HepG2 (cell line): ENCODE measurements around the gene RBM28. TPM values are rescaled to one million over a fixed set of nuclear protein-coding genes. Genes with fewer than 3 reads are reported as not detected.

Experiments used
- BCL3 ChIP-seq: sonication (generic); formaldehyde crosslinking; IDR thresholded peaks from 2 replicates; pipeline ENCODE4 v1.5.1; 2020; ENCODE audit warnings: mild to moderate bottlenecking, missing genetic modification reagents, moderate library complexity
- BHLHE40 ChIP-seq: IDR thresholded peaks from 2 replicates; pipeline ENCODE4 v1.6.1; 2011; ENCODE audit warnings: low read length, improper control_type of control experiment
- BORCS8-MEF2B ChIP-seq: sonication (generic); formaldehyde crosslinking; IDR thresholded peaks from 2 replicates; pipeline ENCODE4 v1.8.0; 2022; ENCODE audit warnings: mild to moderate bottlenecking, missing genetic modification reagents
- ELF4 ChIP-seq: sonication (generic); formaldehyde crosslinking; IDR thresholded peaks from 2 replicates; pipeline ENCODE4 v1.5.0; 2020; ENCODE audit warnings: missing genetic modification reagents, mild to moderate bottlenecking, moderate library complexity, borderline replicate concordance
- ETV6 ChIP-seq: sonication (generic); formaldehyde crosslinking; conservative IDR thresholded peaks from 2 replicates; pipeline ENCODE4 v1.4.0; 2020; ENCODE audit warnings: missing genetic modification reagents
- GABPB1 ChIP-seq: IDR thresholded peaks from 2 replicates; pipeline ENCODE4 v1.6.1; 2016; ENCODE audit warnings: mild to moderate bottlenecking, missing genetic modification reagents, moderate library complexity, missing compliant biosample characterization
- GATA4 ChIP-seq: sonication (generic); IDR thresholded peaks from 2 replicates; pipeline ENCODE4 v1.6.1; 2016; ENCODE audit warnings: antibody characterized with exemption, low read depth, borderline replicate concordance
- MAX ChIP-seq: IDR thresholded peaks from 2 replicates; pipeline ENCODE4 v1.6.1; 2012; ENCODE audit warnings: inconsistent platforms
- MYC ChIP-seq: sonication (generic); formaldehyde crosslinking; IDR thresholded peaks from 2 replicates; pipeline ENCODE4 v1.9.0; 2021; ENCODE audit warnings: missing genetic modification reagents, borderline replicate concordance
- NCOA2 ChIP-seq: sonication (generic); formaldehyde crosslinking; IDR thresholded peaks from 2 replicates; pipeline ENCODE4 v1.8.0; 2022; ENCODE audit warnings: inconsistent platforms
- PAF1 ChIP-seq: IDR thresholded peaks from 2 replicates; pipeline ENCODE4 v1.6.1; 2016; ENCODE audit warnings: missing genetic modification reagents, missing compliant biosample characterization
- SMAD1 ChIP-seq: sonication (generic); formaldehyde crosslinking; IDR thresholded peaks from 2 replicates; pipeline ENCODE4 v1.4.0; 2020; ENCODE audit warnings: missing genetic modification reagents, low read depth, mild to moderate bottlenecking, borderline replicate concordance
- SOX5 ChIP-seq: IDR thresholded peaks from 2 replicates; pipeline ENCODE4 v1.6.1; 2016; ENCODE audit warnings: borderline replicate concordance
- SRSF4 ChIP-seq: fragments of 200-400 bp; formaldehyde crosslinking; IDR thresholded peaks from one replicate; pipeline ENCODE4 v1.6.1; 2018; ENCODE audit warnings: mild to moderate bottlenecking, low read depth, low read length, moderate library complexity; ENCODE audit not compliant: poor library complexity, severe bottlenecking
- STAG1 ChIP-seq: sonication (generic); formaldehyde crosslinking; IDR thresholded peaks from 2 replicates; pipeline ENCODE4 v1.4.0; 2020; ENCODE audit warnings: missing genetic modification reagents
- THAP8 ChIP-seq: sonication (generic); formaldehyde crosslinking; IDR thresholded peaks from 2 replicates; pipeline ENCODE4 v1.5.1; 2020; ENCODE audit warnings: missing genetic modification reagents, mild to moderate bottlenecking, borderline replicate concordance
- ZEB1 ChIP-seq: IDR thresholded peaks from 2 replicates; pipeline ENCODE4 v1.6.1; 2012; ENCODE audit warnings: mild to moderate bottlenecking, low read depth, inconsistent platforms; ENCODE audit not compliant: insufficient replicate concordance
- ZNF367 ChIP-seq: sonication (generic); formaldehyde crosslinking; IDR thresholded peaks from 2 replicates; pipeline ENCODE4 v1.4.0; 2020; ENCODE audit warnings: missing genetic modification reagents, borderline replicate concordance
- ZNF557 ChIP-seq: sonication (generic); formaldehyde crosslinking; IDR thresholded peaks from 2 replicates; pipeline ENCODE4 v1.4.0; 2020; ENCODE audit warnings: missing genetic modification reagents
- ZNF709 ChIP-seq: sonication (generic); formaldehyde crosslinking; IDR thresholded peaks from 2 replicates; pipeline ENCODE4 v1.5.0; 2020; ENCODE audit warnings: mild to moderate bottlenecking, missing genetic modification reagents
- ZNF761 ChIP-seq: sonication (generic); formaldehyde crosslinking; conservative IDR thresholded peaks from 2 replicates; pipeline ENCODE4 v1.4.0; 2020; ENCODE audit warnings: mild to moderate bottlenecking, missing genetic modification reagents
- polyA plus RNA-seq, 8 experiments: library from polyadenylated mRNA; depleted of rRNA in 3 of 8; stranded (reverse) in 7 of 8; unstranded in 1 of 8; fragments of >200 nt; fragmentation: Illumina TruSeq in 4 of 8; extraction: Trizol in 4 of 8; gene quantifications; 2 replicates each; pipeline versions ENCODE4 v1.2.1 to v1.2.3, GENCODE V29; 2011 to 2016; ENCODE audit warnings: low read depth in 4 of 8, missing spikeins in 1 of 8, mixed read lengths in 1 of 8; ENCODE audit not compliant: insufficient read depth in 1 of 8
- total RNA-seq, 5 experiments: library from RNA; depleted of rRNA; stranded (reverse); fragments of >200 nt; fragmentation: Illumina TruSeq; extraction: Trizol; gene quantifications; 2 replicates each; pipeline ENCODE4 v1.2.3, GENCODE V29; 2016; ENCODE audit warnings: low read depth in 1 of 5
- TF ChIP-seq, protein P1 (sequence below): sonication (generic); formaldehyde crosslinking; IDR thresholded peaks from 2 replicates; pipeline ENCODE4 v1.4.0; 2020; ENCODE audit warnings: low read depth, mild to moderate bottlenecking, missing genetic modification reagents
- TF ChIP-seq, protein P2 (sequence below): sonication (generic); formaldehyde crosslinking; IDR thresholded peaks from 2 replicates; pipeline ENCODE4 v1.8.0; 2022; ENCODE audit warnings: missing genetic modification reagents, mild to moderate bottlenecking, moderate library complexity, borderline replicate concordance

The RBM28 gene
- total and polyA plus RNA-seq, 2 of the 13 experiments (the other 11 are each of a cell fraction or from before 2014, with no cell fraction given) = 20.5 to 49.0 TPM

DNA sequence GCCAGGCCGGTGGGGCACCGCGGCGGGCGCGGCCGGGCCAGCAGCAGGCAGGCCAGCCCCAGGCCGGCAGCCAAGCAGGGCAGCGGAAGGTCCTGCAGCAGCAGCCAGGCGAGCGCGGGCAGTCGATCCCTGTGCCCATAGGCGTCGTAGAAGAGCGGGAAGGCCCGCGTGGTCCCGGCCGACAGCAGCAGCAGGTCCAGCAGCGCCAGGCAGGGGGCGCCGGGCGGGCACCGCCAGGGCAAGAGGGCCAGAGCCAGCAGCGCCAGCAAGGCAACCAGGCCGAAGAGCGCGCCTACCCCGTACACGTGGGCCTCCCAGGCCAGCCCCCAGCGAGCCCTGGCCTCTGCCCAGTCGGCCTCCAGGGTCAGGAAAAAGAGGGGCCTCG lies 8.4 kb upstream of the RBM28 start (continued):
- TF ChIP-seq STAG1 (CRISPR knock-in tag) (peak; percentile 30; the same call in 1 of the 2 replicates), SRSF4 (no peak), PAF1 (CRISPR knock-in tag) (no peak), ZNF709 (CRISPR knock-in tag) (no peak), MAX (peak; percentile 96), ELF4 (no peak), GATA4 (no peak), MYC (CRISPR knock-in tag) (peak; percentile 24; the same call in 1 of the 2 replicates), BORCS8-MEF2B (peak; percentile 60; the same call in 1 of the 2 replicates), GABPB1 (CRISPR knock-in tag) (peak; percentile 27; the same call in 1 of the 2 replicates), THAP8 (CRISPR knock-in tag) (no peak), ZNF557 (CRISPR knock-in tag) (no peak), ZEB1 (no peak), SMAD1 (no peak), ETV6 (no peak), SOX5 (CRISPR knock-in tag) (no peak), BCL3 (CRISPR knock-in tag) (no peak), ZNF367 (CRISPR knock-in tag) (no peak), BHLHE40 (no peak), ZNF761 (CRISPR knock-in tag) (no peak), NCOA2 (CRISPR knock-in tag) (no peak)
- TF ChIP-seq, protein P1, sequence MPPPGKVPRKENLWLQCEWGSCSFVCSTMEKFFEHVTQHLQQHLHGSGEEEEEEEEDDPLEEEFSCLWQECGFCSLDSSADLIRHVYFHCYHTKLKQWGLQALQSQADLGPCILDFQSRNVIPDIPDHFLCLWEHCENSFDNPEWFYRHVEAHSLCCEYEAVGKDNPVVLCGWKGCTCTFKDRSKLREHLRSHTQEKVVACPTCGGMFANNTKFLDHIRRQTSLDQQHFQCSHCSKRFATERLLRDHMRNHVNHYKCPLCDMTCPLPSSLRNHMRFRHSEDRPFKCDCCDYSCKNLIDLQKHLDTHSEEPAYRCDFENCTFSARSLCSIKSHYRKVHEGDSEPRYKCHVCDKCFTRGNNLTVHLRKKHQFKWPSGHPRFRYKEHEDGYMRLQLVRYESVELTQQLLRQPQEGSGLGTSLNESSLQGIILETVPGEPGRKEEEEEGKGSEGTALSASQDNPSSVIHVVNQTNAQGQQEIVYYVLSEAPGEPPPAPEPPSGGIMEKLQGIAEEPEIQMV = no peak
- TF ChIP-seq, protein P2, sequence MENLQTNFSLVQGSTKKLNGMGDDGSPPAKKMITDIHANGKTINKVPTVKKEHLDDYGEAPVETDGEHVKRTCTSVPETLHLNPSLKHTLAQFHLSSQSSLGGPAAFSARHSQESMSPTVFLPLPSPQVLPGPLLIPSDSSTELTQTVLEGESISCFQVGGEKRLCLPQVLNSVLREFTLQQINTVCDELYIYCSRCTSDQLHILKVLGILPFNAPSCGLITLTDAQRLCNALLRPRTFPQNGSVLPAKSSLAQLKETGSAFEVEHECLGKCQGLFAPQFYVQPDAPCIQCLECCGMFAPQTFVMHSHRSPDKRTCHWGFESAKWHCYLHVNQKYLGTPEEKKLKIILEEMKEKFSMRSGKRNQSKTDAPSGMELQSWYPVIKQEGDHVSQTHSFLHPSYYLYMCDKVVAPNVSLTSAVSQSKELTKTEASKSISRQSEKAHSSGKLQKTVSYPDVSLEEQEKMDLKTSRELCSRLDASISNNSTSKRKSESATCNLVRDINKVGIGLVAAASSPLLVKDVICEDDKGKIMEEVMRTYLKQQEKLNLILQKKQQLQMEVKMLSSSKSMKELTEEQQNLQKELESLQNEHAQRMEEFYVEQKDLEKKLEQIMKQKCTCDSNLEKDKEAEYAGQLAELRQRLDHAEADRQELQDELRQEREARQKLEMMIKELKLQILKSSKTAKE = no peak
